Endothelial cell of umbilical vein (primary cell): ENCODE results near the gene SYTL4.

ENCODE experiments used
- CTCF ChIP-seq, 2 donors: IDR thresholded peaks; 1 replicate in 1 of 2; 2 replicates in 1 of 2; pipeline ENCODE4 v1.5.1; 2011; ENCODE audit warnings: low read length in 2 of 2, mild to moderate bottlenecking in 2 of 2, moderate library complexity in 2 of 2, control low read depth in 1 of 2, inconsistent platforms in 1 of 2, low read depth in 1 of 2; ENCODE audit not compliant: insufficient read depth in 1 of 2; ENCODE audit errors: extremely low read depth in 1 of 2
- EZH2 ChIP-seq: IDR thresholded peaks from 2 replicates; pipeline ENCODE4 v1.6.1; 2012; ENCODE audit warnings: borderline replicate concordance, low read depth, mild to moderate bottlenecking, moderate library complexity, low read length, inconsistent platforms; ENCODE audit not compliant: severe bottlenecking
- FOS ChIP-seq: IDR thresholded peaks from 2 replicates; pipeline ENCODE4 v1.6.1; 2011; ENCODE audit warnings: mild to moderate bottlenecking, low read length, moderate library complexity, borderline replicate concordance; ENCODE audit not compliant: insufficient read depth
- GATA2 ChIP-seq: IDR thresholded peaks from 2 replicates; pipeline ENCODE4 v1.7.0; 2011; ENCODE audit warnings: low read depth, mild to moderate bottlenecking, moderate library complexity, mixed read lengths, low read length; ENCODE audit not compliant: insufficient read length, insufficient read depth
- JUN ChIP-seq: IDR thresholded peaks from 2 replicates; pipeline ENCODE4 v1.6.1; 2011; ENCODE audit warnings: borderline replicate concordance, low read depth; ENCODE audit not compliant: insufficient read length, insufficient read depth
- MAX ChIP-seq: IDR thresholded peaks from 2 replicates; pipeline ENCODE4 v1.6.1; 2011; ENCODE audit not compliant: insufficient read depth, insufficient read length
- MYC ChIP-seq: IDR thresholded peaks from one replicate; pipeline ENCODE4 v1.6.1; 2011; ENCODE audit warnings: mild to moderate bottlenecking, low read depth, low read length
- POLR2A ChIP-seq: IDR thresholded peaks from 2 replicates; pipeline ENCODE4 v1.6.1; 2012; ENCODE audit warnings: low read depth, mild to moderate bottlenecking, control low read depth, low read length
- POLR2AphosphoS5 ChIP-seq: IDR thresholded peaks from 2 replicates; pipeline ENCODE4 v1.6.1; 2012; ENCODE audit warnings: low read depth, mild to moderate bottlenecking, control low read depth, low read length, moderate library complexity; ENCODE audit not compliant: insufficient read depth

- TF ChIP-seq EZH2 (no peak), CTCF (IDR thresholded peaks at IDR 0.05; ENCODE audit: extremely low read depth in 1 of 2, insufficient read depth in 1 of 2, low read depth in 1 of 2, low read length in 2 of 2) (no peak), POLR2A (no peak), GATA2 (no peak), MAX (no peak), JUN (no peak), POLR2AphosphoS5 (no peak), MYC (no peak), FOS (no peak)
Measured at GRCh38 chrX:100698551-100698950, 33.4 kb downstream of the SYTL4 start.
